ENCODE measurements around the gene AGBL4.

AGBL4 gene

DNA sequence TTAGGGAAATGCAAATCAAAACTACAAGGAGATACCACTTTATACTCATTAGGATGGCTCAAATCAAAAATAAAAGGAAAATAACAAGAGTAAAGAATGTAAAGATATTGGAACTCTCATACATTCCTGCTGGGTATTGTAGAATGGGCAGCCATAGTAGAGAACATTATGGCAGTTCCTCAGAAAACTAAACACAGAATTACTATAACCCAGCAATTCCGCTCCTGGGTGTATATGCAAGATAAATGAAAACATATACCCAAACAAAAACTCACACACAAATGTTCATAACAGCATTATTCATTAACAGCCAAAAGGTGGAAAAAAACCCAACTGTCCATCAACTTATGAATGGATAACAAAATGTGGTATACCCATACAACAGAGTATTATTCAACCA is 1258.4 kb downstream of the AGBL4 start:
- no peak for DNase-seq (ENCODE audit: low read depth, low spot score)
- H3K4me3 ChIP-seq (ENCODE audit: low read depth, low read length): no peak overlapping the region
- TF ChIP-seq, protein P1, sequence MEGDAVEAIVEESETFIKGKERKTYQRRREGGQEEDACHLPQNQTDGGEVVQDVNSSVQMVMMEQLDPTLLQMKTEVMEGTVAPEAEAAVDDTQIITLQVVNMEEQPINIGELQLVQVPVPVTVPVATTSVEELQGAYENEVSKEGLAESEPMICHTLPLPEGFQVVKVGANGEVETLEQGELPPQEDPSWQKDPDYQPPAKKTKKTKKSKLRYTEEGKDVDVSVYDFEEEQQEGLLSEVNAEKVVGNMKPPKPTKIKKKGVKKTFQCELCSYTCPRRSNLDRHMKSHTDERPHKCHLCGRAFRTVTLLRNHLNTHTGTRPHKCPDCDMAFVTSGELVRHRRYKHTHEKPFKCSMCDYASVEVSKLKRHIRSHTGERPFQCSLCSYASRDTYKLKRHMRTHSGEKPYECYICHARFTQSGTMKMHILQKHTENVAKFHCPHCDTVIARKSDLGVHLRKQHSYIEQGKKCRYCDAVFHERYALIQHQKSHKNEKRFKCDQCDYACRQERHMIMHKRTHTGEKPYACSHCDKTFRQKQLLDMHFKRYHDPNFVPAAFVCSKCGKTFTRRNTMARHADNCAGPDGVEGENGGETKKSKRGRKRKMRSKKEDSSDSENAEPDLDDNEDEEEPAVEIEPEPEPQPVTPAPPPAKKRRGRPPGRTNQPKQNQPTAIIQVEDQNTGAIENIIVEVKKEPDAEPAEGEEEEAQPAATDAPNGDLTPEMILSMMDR (IDR thresholded peaks at IDR 0.05; ENCODE audit: low read depth, low read length): no peak
- in situ Hi-C loops (cut with HindIII; ENCODE audit: low sequenced_read_pairs): no loop called here

- DNase-seq (ENCODE audit: low read depth, low spot score): peak; percentile 47
- TF ChIP-seq, protein P1 (IDR thresholded peaks at IDR 0.05; ENCODE audit: low read depth, low read length): no peak
- in situ Hi-C loops (cut with HindIII; ENCODE audit: low sequenced_read_pairs): no loop called here
- no peak overlapping the region for H3K4me3 ChIP-seq (ENCODE audit: low read depth, low read length)
These were observed 1261.8 kb downstream of the AGBL4 start for GRCh38 chr1:48761986-48762385.

- H3K4me3 ChIP-seq (ENCODE audit: low read depth, low read length): no peak overlapping the region
- TF ChIP-seq, protein P1 (IDR thresholded peaks at IDR 0.05; ENCODE audit: low read depth, low read length): no peak
- peak; percentile 72 for DNase-seq (ENCODE audit: low read depth, low spot score)
- in situ Hi-C loops (cut with HindIII; ENCODE audit: low sequenced_read_pairs): no loop called here
These were observed 1262.3 kb downstream of the AGBL4 start for GRCh38 chr1:48761411-48761810.

- H3K4me3 ChIP-seq (ENCODE audit: low read depth, low read length): no peak overlapping the region
These were observed 1262.9 kb downstream of the AGBL4 start for GRCh38 chr1:48760857-48761256.

GRCh38 chr1:48758976-48759375 is 1264.8 kb downstream of the AGBL4 start:
- in situ Hi-C loops (cut with HindIII; ENCODE audit: low sequenced_read_pairs): no loop called here
- H3K4me3 ChIP-seq (ENCODE audit: low read depth, low read length): no peak overlapping the region
- TF ChIP-seq, protein P1 (IDR thresholded peaks at IDR 0.05; ENCODE audit: low read depth, low read length): no peak
- DNase-seq (ENCODE audit: low read depth, low spot score): no peak

More at GRCh38 chr1:48760857-48761256, 1262.9 kb downstream of the AGBL4 start:
- in situ Hi-C loops (cut with HindIII; ENCODE audit: low sequenced_read_pairs): no loop called here
- TF ChIP-seq, protein P1 (IDR thresholded peaks at IDR 0.05; ENCODE audit: low read depth, low read length): no peak
- DNase-seq (ENCODE audit: low read depth, low spot score): no peak

DNA sequence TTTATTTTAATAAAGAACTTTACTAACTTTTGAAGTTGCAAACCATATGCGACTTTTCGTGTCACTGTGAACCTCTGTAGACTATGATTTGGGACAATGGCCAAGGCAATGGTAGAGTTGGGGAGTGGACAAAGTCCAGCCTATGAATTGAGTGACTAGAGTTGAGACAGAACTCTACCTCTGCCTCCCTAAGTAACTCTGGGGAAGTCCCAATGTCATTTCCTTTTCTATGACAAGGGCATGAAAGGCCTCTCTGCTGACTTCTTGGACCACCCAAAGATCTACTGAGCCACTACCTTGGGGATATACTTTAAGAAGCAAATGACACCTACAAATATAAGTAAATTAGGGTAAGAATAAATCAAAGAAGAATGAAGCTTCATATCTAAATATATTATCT is 1266.4 kb downstream of the AGBL4 start:
- DNase-seq (ENCODE audit: low read depth, low spot score): no peak
- in situ Hi-C loops (cut with HindIII; ENCODE audit: low sequenced_read_pairs): no loop called here
- TF ChIP-seq, protein P1 (IDR thresholded peaks at IDR 0.05; ENCODE audit: low read depth, low read length): no peak
- no peak overlapping the region for H3K4me3 ChIP-seq (ENCODE audit: low read depth, low read length)
